Ascending aorta (tissue), 2 donors: ENCODE measurements around the gene EPHB2. TPM values are rescaled to one million over a fixed set of nuclear protein-coding genes. Genes with fewer than 3 reads are reported as not detected.

Experiments
- DNase-seq, 2 donors: peaks; one replicate each; pipeline ENCODE4 v3.0.0-alpha.2; 2019; ENCODE audit warnings: low spot score in 2 of 2
- H3K27ac ChIP-seq, 2 donors: fragments of 200-600 bp; sonication (generic); one replicate each; pipeline ENCODE4 v1.5.1; 2016 to 2017; ENCODE audit warnings: mild to moderate bottlenecking in 1 of 2
- H3K27me3 ChIP-seq: fragments of 200-600 bp; sonication (generic); one replicate; pipeline ENCODE4 v1.5.1; 2017
- H3K36me3 ChIP-seq, 2 donors: fragments of 200-600 bp; sonication (generic); one replicate each; pipeline ENCODE4 v1.5.1; 2016
- H3K4me1 ChIP-seq, 2 donors: fragments of 200-600 bp; sonication (generic); one replicate each; pipeline ENCODE4 v1.5.1; 2016 to 2017; ENCODE audit warnings: mild to moderate bottlenecking in 1 of 2
- H3K4me3 ChIP-seq, 2 donors: fragments of 200-600 bp; sonication (generic); one replicate each; pipeline ENCODE4 v1.5.1; 2016 to 2017; ENCODE audit warnings: mild to moderate bottlenecking in 1 of 2
- H3K9me3 ChIP-seq, 2 donors: fragments of 200-600 bp; sonication (generic); one replicate each; pipeline ENCODE4 v1.5.1; 2016
- CTCF ChIP-seq, 3 experiments: fragments of 200-600 bp in 2 of 3; fragments of 450-650 bp in 1 of 3; sonication (generic) in 2 of 3; IDR thresholded peaks; one replicate each; pipeline ENCODE4 v1.5.1; 2016 to 2019; ENCODE audit warnings: antibody characterized with exemption in 3 of 3, mild to moderate bottlenecking in 1 of 3, moderate library complexity in 1 of 3
- intact Hi-C: fragments of 100-400 bp; cut with DNase I; formaldehyde crosslinking; loops from one replicate; pipeline ENCODE4 v1.15.1; 2023
- total RNA-seq: library from RNA; depleted of rRNA; stranded (reverse); fragments of >200 nt; gene quantifications from one replicate; pipeline ENCODE4 v1.1.0, GENCODE V29; 2016

Gene EPHB2
- total RNA-seq, 1 donor from 2014 or later: 3.2 TPM

DNA sequence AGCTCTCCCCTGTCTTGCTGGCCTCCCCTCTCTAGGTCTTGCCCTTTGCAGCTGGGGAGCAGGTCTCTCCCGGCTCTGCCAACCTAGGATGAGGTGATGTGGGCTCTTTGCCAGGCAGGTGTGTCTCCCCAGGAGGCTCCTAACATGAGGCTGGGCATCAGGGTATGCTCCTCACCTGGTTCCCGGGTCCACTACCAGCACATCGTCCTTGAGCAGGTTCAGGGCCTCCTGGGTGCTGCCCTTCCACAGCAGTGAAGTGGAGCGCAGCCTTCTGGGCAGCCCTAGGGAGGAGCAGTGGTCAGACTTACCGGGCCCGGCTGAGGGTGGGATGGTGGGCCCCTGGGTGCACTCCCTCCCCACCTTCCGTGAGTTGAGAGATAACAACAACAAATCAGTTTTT, 244.5 kb downstream of the EPHB2 start:
- no peak for DNase-seq
- no peaks in the 10 kb centered on the region for H3K4me1 ChIP-seq
- no peak overlapping the region for H3K27ac ChIP-seq
- no peak for TF ChIP-seq CTCF (IDR thresholded peaks at IDR 0.05)
- H3K9me3 ChIP-seq: no peaks in the 10 kb centered on the region
- peaks cover 8% of the 10 kb centered on the region for H3K27me3 ChIP-seq
- no peaks in the 10 kb centered on the region for H3K36me3 ChIP-seq
- no peak overlapping the region for H3K4me3 ChIP-seq
- intact Hi-C loops: no loop called here

DNA sequence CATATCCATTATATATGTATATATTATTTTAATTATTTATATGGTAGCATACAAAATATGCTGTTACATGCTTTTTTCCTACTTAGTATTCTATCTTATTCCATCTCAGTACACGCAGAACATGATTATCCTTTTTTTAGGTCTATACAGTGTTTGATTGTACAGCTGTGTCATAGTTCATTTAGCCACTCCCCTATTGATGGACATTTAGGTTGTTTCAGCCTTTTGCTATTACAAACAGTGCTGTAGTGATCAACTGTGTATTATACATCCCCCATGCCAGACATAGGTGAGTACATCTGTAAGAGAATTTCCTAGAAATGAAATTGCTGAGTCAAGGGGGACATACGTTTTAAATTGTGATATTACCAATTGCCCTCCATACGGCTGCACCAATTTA, 246.4 kb downstream of the EPHB2 start:
- no peak for DNase-seq

GRCh38 chr1:22958556-22958955, 247.9 kb downstream of the EPHB2 start:
- Histone ChIP-seq H3K27ac (no peak overlapping the region), H3K9me3 (no peaks in the 10 kb centered on the region), H3K4me1 (no peaks in the 10 kb centered on the region), H3K4me3 (no peak overlapping the region), H3K36me3 (no peaks in the 10 kb centered on the region), H3K27me3 (peaks cover 4% of the 10 kb centered on the region)
- TF ChIP-seq CTCF (IDR thresholded peaks at IDR 0.05): no peak
- DNase-seq: no peak
- intact Hi-C loops: no loop called here

More for the DNA sequence above, 246.4 kb downstream of the EPHB2 start:
- intact Hi-C loops: no loop called here
- H3K9me3 ChIP-seq: no peaks in the 10 kb centered on the region
- no peak for TF ChIP-seq CTCF (IDR thresholded peaks at IDR 0.05)
- H3K27me3 ChIP-seq: peaks cover 8% of the 10 kb centered on the region
- no peaks in the 10 kb centered on the region for H3K4me1 ChIP-seq
- H3K36me3 ChIP-seq: no peaks in the 10 kb centered on the region
- H3K4me3 ChIP-seq: no peak overlapping the region
- no peak overlapping the region for H3K27ac ChIP-seq

GRCh38 chr1:22959545-22960360, 249.1 kb downstream of the EPHB2 start:
- Histone ChIP-seq H3K27ac (no peak overlapping the region), H3K9me3 (no peaks in the 10 kb centered on the region), H3K4me3 (no peak overlapping the region), H3K4me1 (no peaks in the 10 kb centered on the region), H3K36me3 (no peaks in the 10 kb centered on the region), H3K27me3 (no peaks in the 10 kb centered on the region)
- no peak for DNase-seq
- no peak for TF ChIP-seq CTCF (IDR thresholded peaks at IDR 0.05)
- intact Hi-C loops: no loop called here

DNA sequence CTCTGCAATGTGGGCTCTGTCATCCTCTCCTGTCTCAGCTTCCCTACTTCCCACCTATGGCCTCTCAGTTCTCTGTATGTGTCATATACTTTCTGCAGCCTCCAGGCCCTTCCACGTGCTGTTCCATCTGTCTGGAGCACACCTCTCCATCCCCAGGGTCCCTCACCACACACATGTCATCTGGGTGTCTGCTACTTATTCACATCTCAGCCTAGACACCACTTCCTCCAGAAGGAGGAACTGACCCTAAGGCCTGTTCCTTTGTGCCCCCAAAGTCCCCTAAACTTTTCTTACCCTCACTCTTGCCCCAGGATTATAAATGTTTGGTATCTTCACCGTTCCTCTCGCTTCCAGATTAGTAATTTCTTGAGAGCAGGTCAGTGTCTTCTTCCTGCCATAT, 251.9 kb downstream of the EPHB2 start:
- Histone ChIP-seq H3K4me1 (no peaks in the 10 kb centered on the region), H3K4me3 (no peak overlapping the region), H3K27me3 (no peaks in the 10 kb centered on the region), H3K9me3 (peaks cover 0 to 4% of the 10 kb centered on the region in 2 donors), H3K36me3 (no peaks in the 10 kb centered on the region), H3K27ac (no peak overlapping the region)
- intact Hi-C loops: no loop called here
- no peak for TF ChIP-seq CTCF (IDR thresholded peaks at IDR 0.05)
- peak in 1 of 2 donors; percentile 37 for DNase-seq
